IMR-90 (cell line): Measurements from ENCODE around the gene AOC2. TPM values are rescaled to one million over a fixed set of nuclear protein-coding genes. Genes with fewer than 3 reads are reported as not detected.

Experiments used
- ATAC-seq: fragments of 200-7000 bp; cut with Tn5 transposase; 2 replicates; pipeline ENCODE4 v1.9.1; 2020; ENCODE audit warnings: low read depth, mild to moderate bottlenecking, moderate library complexity
- BruUV-seq: library from RNA; stranded (reverse); fragments of 400-500 nt; replicated peaks from 2 replicates; lab custom pipeline; 2021; lab: Mats Ljungman, UMichigan
- CTCF ChIA-PET: fragments of 300-600 bp; formaldehyde crosslinking; extraction: SDS; loops from one replicate; lab custom pipeline; 2021; ENCODE audit warnings: antibody characterized with exemption; lab: Yijun Ruan, JAX
- POLR2A ChIA-PET: fragments of 300-600 bp; sonication (Branson Sonifier 250); formaldehyde crosslinking; loops from one replicate; lab custom pipeline; 2022; ENCODE audit warnings: antibody characterized with exemption; ENCODE audit not compliant: unreplicated experiment; lab: Charles Lee
- DNase-seq: peaks from one replicate; pipeline ENCODE4 v3.0.0; 2013
- H2AFZ ChIP-seq: replicated peaks from 2 replicates; pipeline ENCODE3; 2013; ENCODE audit warnings: low read length, mild to moderate bottlenecking; ENCODE audit not compliant: poor library complexity
- H2AK5ac ChIP-seq: 2 replicates; pipeline ENCODE4 v1.6.1; 2013; ENCODE audit warnings: low read depth, low read length, inconsistent platforms
- H2AK9ac ChIP-seq: replicated peaks from 2 replicates; pipeline ENCODE3; 2013; ENCODE audit warnings: mild to moderate bottlenecking, low read depth, low read length, moderate library complexity; ENCODE audit not compliant: poor library complexity
- H2BK120ac ChIP-seq: 2 replicates; pipeline ENCODE4 v1.6.1; 2013; ENCODE audit warnings: low read depth, low read length, inconsistent platforms
- H2BK15ac ChIP-seq: 3 replicates; pipeline ENCODE4 v1.6.1; 2013; ENCODE audit warnings: low read depth, low read length, inconsistent platforms
- H2BK20ac ChIP-seq: 2 replicates; pipeline ENCODE4 v1.6.1; 2013; ENCODE audit warnings: low read depth, mild to moderate bottlenecking, inconsistent platforms, low read length, moderate library complexity
- H2BK5ac ChIP-seq: 2 replicates; pipeline ENCODE4 v1.6.1; 2013; ENCODE audit warnings: mild to moderate bottlenecking, low read depth, low read length, inconsistent platforms; ENCODE audit not compliant: poor library complexity, severe bottlenecking
- H3K14ac ChIP-seq: replicated peaks from 2 replicates; pipeline ENCODE4 v1.6.1; 2013; ENCODE audit warnings: low read depth, low read length, inconsistent platforms
- H3K18ac ChIP-seq: 2 replicates; pipeline ENCODE4 v1.6.1; 2013; ENCODE audit warnings: low read depth, low read length, control low read depth
- H3K23ac ChIP-seq: 2 replicates; pipeline ENCODE4 v1.6.1; 2013; ENCODE audit warnings: low read depth, low read length, inconsistent platforms
- H3K27ac ChIP-seq: 2 replicates; pipeline ENCODE4 v1.5.1; 2013; ENCODE audit warnings: mild to moderate bottlenecking, control low read depth, low read length; ENCODE audit not compliant: insufficient read depth
- H3K27me3 ChIP-seq: 2 replicates; pipeline ENCODE4 v1.6.1; 2013; ENCODE audit warnings: low read length; ENCODE audit not compliant: control insufficient read depth, insufficient read depth
- H3K36me3 ChIP-seq: 2 replicates; pipeline ENCODE4 v1.6.1; 2013; ENCODE audit warnings: low read length, mixed read lengths; ENCODE audit not compliant: control insufficient read depth, insufficient read depth
- H3K4ac ChIP-seq: 2 replicates; pipeline ENCODE4 v1.6.1; 2013; ENCODE audit warnings: low read depth, low read length, inconsistent platforms
- H3K4me1 ChIP-seq: 2 replicates; pipeline ENCODE4 v1.6.1; 2013; ENCODE audit warnings: low read length, mixed read lengths; ENCODE audit not compliant: control insufficient read depth, insufficient read depth
- H3K4me2 ChIP-seq: 2 replicates; pipeline ENCODE4 v1.6.1; 2013; ENCODE audit warnings: low read depth, mild to moderate bottlenecking, control low read depth, low read length, moderate library complexity
- H3K4me3 ChIP-seq: 2 replicates; pipeline ENCODE4 v1.5.1; 2013; ENCODE audit warnings: low read depth, mild to moderate bottlenecking, control low read depth, low read length, moderate library complexity; ENCODE audit not compliant: insufficient read depth
- H3K56ac ChIP-seq: 2 replicates; pipeline ENCODE4 v1.6.1; 2013; ENCODE audit warnings: low read length, inconsistent platforms; ENCODE audit not compliant: insufficient read depth; ENCODE audit errors: extremely low read depth
- H3K79me1 ChIP-seq, 2 experiments: 2 replicates each; pipeline ENCODE4 v1.6.1; 2013; ENCODE audit warnings: low read length in 2 of 2, inconsistent platforms in 1 of 2, low read depth in 1 of 2
- H3K9ac ChIP-seq: 2 replicates; pipeline ENCODE4 v1.6.1; 2013; ENCODE audit warnings: low read depth, low read length, control low read depth
- H3K9me1 ChIP-seq: 2 replicates; pipeline ENCODE4 v1.6.1; 2013; ENCODE audit warnings: low read length, inconsistent platforms; ENCODE audit not compliant: insufficient read depth
- H3K9me3 ChIP-seq: 2 replicates; pipeline ENCODE4 v1.6.1; 2013; ENCODE audit warnings: low read length; ENCODE audit not compliant: control insufficient read depth, insufficient read depth
- H4K20me1 ChIP-seq: 2 replicates; pipeline ENCODE4 v1.6.1; 2013; ENCODE audit warnings: low read length, inconsistent platforms; ENCODE audit not compliant: insufficient read depth
- H4K5ac ChIP-seq: 2 replicates; pipeline ENCODE4 v1.6.1; 2013; ENCODE audit warnings: mild to moderate bottlenecking, low read depth, low read length, control low read depth
- H4K8ac ChIP-seq, 2 experiments: 2 replicates each; pipeline ENCODE4 v1.6.1; 2013; ENCODE audit warnings: low read depth in 2 of 2, low read length in 2 of 2, control low read depth in 1 of 2, inconsistent platforms in 1 of 2
- H4K91ac ChIP-seq: 2 replicates; pipeline ENCODE4 v1.6.1; 2013; ENCODE audit warnings: low read depth, low read length, inconsistent platforms; ENCODE audit not compliant: insufficient read depth
- FOS ChIP-seq: fragments of 150-350 bp; IDR thresholded peaks from 2 replicates; pipeline ENCODE4 v1.6.1; 2016; ENCODE audit warnings: low read depth, low read length
- RAD21 ChIP-seq: IDR thresholded peaks from 2 replicates; pipeline ENCODE4 v1.6.1; 2012; ENCODE audit warnings: low read length, improper control_type of control experiment
- WGBS, 2 experiments: methylation state at CpG; one replicate each; pipeline versions ENCODE4 v1.1.5 to v1.1.7; 2013; ENCODE audit warnings: missing lambda C conversion rate in 2 of 2; ENCODE audit not compliant: insufficient read length in 1 of 2; ENCODE audit errors: extremely low coverage in 2 of 2; 5-methylcytosine and 5-hydroxymethylcytosine counted together
- dilution Hi-C: fragments of 300-500 bp; cut with HindIII; formaldehyde crosslinking; loops from one replicate; pipeline ENCODE4 v1.14.3; 2018; ENCODE audit warnings: low sequenced_read_pairs; ENCODE audit not compliant: unreplicated experiment
- in situ Hi-C: fragments of 300-500 bp; cut with MboI; formaldehyde crosslinking; loops from 3 replicates; pipeline ENCODE4 v1.14.3; 2019; ENCODE audit warnings: low sequenced_read_pairs, inconsistent platforms, mixed read lengths
- intact Hi-C: fragments of 100-400 bp; cut with micrococcal nuclease; formaldehyde crosslinking; loops from 2 replicates; pipeline ENCODE4 v1.10.0; 2022
- polyA plus RNA-seq, 3 experiments: library from polyadenylated mRNA; depleted of rRNA; stranded (reverse); fragments of >200 nt; gene quantifications; 2 replicates each; pipeline ENCODE4 v1.2.3, GENCODE V29; 2012; ENCODE audit warnings: low replicate concordance in 1 of 3
- total RNA-seq: library from RNA; depleted of rRNA; stranded (reverse); fragments of >200 nt; gene quantifications from 2 replicates; pipeline ENCODE4 v1.2.3, GENCODE V29; 2012

The AOC2 gene
- total and polyA plus RNA-seq, 2 of the 4 experiments (the other 2 are of a cell fraction) = 0.36 to 0.41 TPM

GRCh38 chr17:42889809-42890208 lies 45.4 kb downstream of the AOC2 start:
- Histone ChIP-seq H3K9me3 (no peaks in the 10 kb centered on the region), H3K56ac (no peak overlapping the region), H3K4me1 (peaks cover 6% of the 10 kb centered on the region; the same call in 1 of the 2 replicates), H3K23ac (no peak overlapping the region), H3K79me1 (no peaks in the 10 kb centered on the region), H4K91ac (no peak overlapping the region), H3K9me1 (peaks cover 7% of the 10 kb centered on the region; the same call in 1 of the 2 replicates), H3K18ac (no peak overlapping the region), H3K27me3 (peaks cover 12% of the 10 kb centered on the region), H2BK15ac (no peak overlapping the region), H2BK120ac (no peak overlapping the region), H2BK20ac (no peak overlapping the region), H2AFZ (no peak overlapping the region), H3K14ac (no peak overlapping the region), H3K4ac (no peak overlapping the region), H3K4me2 (no peak overlapping the region), H2BK5ac (no peak overlapping the region), H4K8ac (no peak overlapping the region), H4K5ac (no peak overlapping the region), H3K27ac (no peak overlapping the region), H2AK9ac (no peak overlapping the region), H4K20me1 (no peaks in the 10 kb centered on the region), H3K36me3 (no peaks in the 10 kb centered on the region), H3K9ac (no peak overlapping the region), H3K4me3 (no peak overlapping the region), H2AK5ac (no peak overlapping the region)
- dilution Hi-C loops (no loop called here), intact Hi-C loops (no loop called here), in situ Hi-C loops (loop anchor here (25.0 kb wide), 1 partner anchor 422 kb away; no protein-coding TSS in a partner anchor)
- ChIA-PET CTCF (no interaction called here), POLR2A (no interaction called here)
- TF ChIP-seq RAD21 (no peak), FOS (no peak)
- DNase-seq = no peak
- ATAC-seq = no peak
- no TSS peak for BruUV-seq
- 69% methylated on average over 6 of the region's 7 CpGs; no CpG with 5 or more reads in 1 of the 2 experiments for WGBS, 2 experiments
